ENCODE data around the gene DDX54.

- TF ChIP-seq CTCF (IDR thresholded peaks at IDR 0.05): no peak
- no peak for TF ChIP-seq ZFX (IDR thresholded peaks at IDR 0.05; ENCODE audit: borderline replicate concordance)
These were observed 71.9 kb downstream of the DDX54 start for GRCh38 chr12:113113397-113113796.

Measured in 22Rv1 (cell line).